ENCODE data around the gene KLHL6.

Gene KLHL6

GRCh38 chr3:183437666-183438564 is 117.6 kb downstream of the KLHL6 start:
- in situ Hi-C loops (cut with MboI; ENCODE audit: low pct_unique_long_range_greater_than_20kb, low sequenced_read_pairs, unreplicated experiment) = no loop called here
- no peak for TF ChIP-seq CTCF (IDR thresholded peaks at IDR 0.05; ENCODE audit: extremely low read depth, insufficient read depth, missing control alignments)
- DNase-seq (ENCODE audit: low spot score) = no peak
